ENCODE data around the gene SLC44A5.

The SLC44A5 gene

DNA sequence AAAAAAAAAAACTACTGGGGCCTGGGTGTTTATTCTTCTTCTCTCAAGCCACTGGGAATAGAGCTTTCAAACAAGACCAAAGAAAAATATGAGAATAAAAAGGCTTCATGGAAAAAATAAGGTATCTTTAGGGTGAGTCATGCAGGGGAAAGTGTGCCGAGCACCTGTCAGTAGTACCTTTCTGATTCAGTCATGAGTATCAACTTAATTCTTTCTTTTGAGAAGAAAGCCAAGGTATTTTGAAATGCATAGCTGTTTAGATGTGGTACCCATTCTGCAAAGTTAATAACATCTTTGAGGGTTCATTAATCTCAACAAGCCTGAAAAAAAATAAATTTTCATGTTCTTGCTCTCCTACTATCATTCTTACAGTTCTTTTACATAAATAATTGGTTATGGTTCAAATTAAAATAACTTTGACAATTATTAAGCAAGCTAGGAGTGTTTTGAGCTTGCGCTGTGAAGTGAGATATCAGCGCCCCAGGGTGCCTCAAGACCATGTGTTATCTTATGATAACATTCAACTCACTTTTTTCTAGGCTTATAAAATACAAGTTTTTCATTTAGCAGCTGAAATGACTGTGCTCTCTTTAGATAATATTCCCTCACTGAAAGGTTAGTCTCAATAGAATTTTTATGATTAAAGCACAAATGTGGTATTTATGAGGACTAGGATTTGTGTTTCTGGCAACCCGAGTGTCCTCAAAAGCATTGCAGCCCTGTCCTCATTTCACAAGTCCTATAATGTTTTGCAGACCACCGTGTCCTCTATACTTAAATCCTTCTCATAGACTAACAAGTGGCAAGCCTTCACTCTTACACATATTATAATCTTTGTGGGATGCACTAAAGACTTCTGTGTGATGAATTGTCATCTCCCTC, 138.6 kb downstream of the SLC44A5 start:
- H3K9ac ChIP-seq (ENCODE audit: insufficient read length): no peak overlapping the region
- no peaks in the 10 kb centered on the region for H3K36me3 ChIP-seq (ENCODE audit: insufficient read depth, low read length)
- peak overlapping the region; percentile 52; the same call in 1 of the 2 replicates for H3K27ac ChIP-seq
- peak overlapping the region; percentile 20 for H3K4me3 ChIP-seq
- no peak for DNase-seq (ENCODE audit: low read depth, low spot score)
- no peak for TF ChIP-seq FOXP2 (optimal IDR thresholded peaks at IDR 0.05; ENCODE audit: control extremely low read depth, extremely low read length, insufficient read depth)
- H3K9me3 ChIP-seq (ENCODE audit: low read depth, low read length): no peaks in the 10 kb centered on the region

- Histone ChIP-seq H3K27ac (no peak overlapping the region), H3K9ac (ENCODE audit: insufficient read length) (no peak overlapping the region), H3K36me3 (ENCODE audit: insufficient read depth, low read length) (no peaks in the 10 kb centered on the region), H3K9me3 (ENCODE audit: low read depth, low read length) (no peaks in the 10 kb centered on the region), H3K4me3 (no peak overlapping the region)
- DNase-seq (ENCODE audit: low read depth, low spot score): no peak
- TF ChIP-seq EZH2 (IDR thresholded peaks at IDR 0.05) (no peak), FOXP2 (optimal IDR thresholded peaks at IDR 0.05; ENCODE audit: control extremely low read depth, extremely low read length, insufficient read depth) (no peak)
Measured at GRCh38 chr1:75471252-75471651, 139.7 kb downstream of the SLC44A5 start.

DNA sequence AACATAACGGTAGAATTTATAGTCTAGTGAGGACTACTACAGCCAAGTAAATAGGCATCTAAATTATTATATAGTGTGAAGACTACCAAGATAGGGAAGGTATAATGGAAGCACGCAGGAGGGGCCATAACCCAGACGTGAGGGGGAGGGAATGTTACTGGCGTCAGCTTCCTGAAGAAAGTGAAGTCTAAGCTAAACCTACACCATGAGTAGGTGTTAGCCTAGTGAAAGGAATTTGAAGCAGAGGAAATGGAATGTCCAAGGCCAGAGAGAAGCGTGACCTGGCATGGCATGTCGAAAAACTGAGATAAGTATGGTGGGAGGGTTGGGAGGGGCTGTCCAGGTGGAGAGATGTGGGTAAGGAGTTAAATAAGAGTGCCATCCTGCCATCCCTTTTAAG, 140.5 kb downstream of the SLC44A5 start:
- H3K27ac ChIP-seq: no peak overlapping the region; the same call in 1 of the 2 replicates
- TF ChIP-seq POLR2AphosphoS5 (IDR thresholded peaks at IDR 0.05; ENCODE audit: borderline replicate concordance, low read depth, low read length) (no peak), FOXP2 (optimal IDR thresholded peaks at IDR 0.05; ENCODE audit: control extremely low read depth, extremely low read length, insufficient read depth) (no peak), EZH2 (IDR thresholded peaks at IDR 0.05) (no peak)
- no peaks in the 10 kb centered on the region for H3K9me3 ChIP-seq (ENCODE audit: low read depth, low read length)
- H3K9ac ChIP-seq (ENCODE audit: insufficient read length): no peak overlapping the region
- H3K4me3 ChIP-seq: no peak overlapping the region
- DNase-seq (ENCODE audit: low read depth, low spot score): no peak
- H3K36me3 ChIP-seq (ENCODE audit: insufficient read depth, low read length): no peaks in the 10 kb centered on the region

GRCh38 chr1:75469586-75470173, 141.2 kb downstream of the SLC44A5 start:
- Histone ChIP-seq H3K36me3 (ENCODE audit: insufficient read depth, low read length) (no peaks in the 10 kb centered on the region), H3K27ac (peak overlapping the region; percentile 26; the same call in 1 of the 2 replicates), H3K4me3 (no peak overlapping the region), H3K9me3 (ENCODE audit: low read depth, low read length) (no peaks in the 10 kb centered on the region), H3K9ac (ENCODE audit: insufficient read length) (no peak overlapping the region)
- DNase-seq (ENCODE audit: low read depth, low spot score): peak; percentile 18
- TF ChIP-seq EZH2 (IDR thresholded peaks at IDR 0.05) (no peak), POLR2AphosphoS5 (IDR thresholded peaks at IDR 0.05; ENCODE audit: borderline replicate concordance, low read depth, low read length) (no peak), FOXP2 (optimal IDR thresholded peaks at IDR 0.05; ENCODE audit: control extremely low read depth, extremely low read length, insufficient read depth) (no peak)

- H3K27ac ChIP-seq: no peak overlapping the region
- no peak for DNase-seq (ENCODE audit: low read depth, low spot score)
- no peak for TF ChIP-seq EZH2 (IDR thresholded peaks at IDR 0.05)
- no peak for TF ChIP-seq FOXP2 (optimal IDR thresholded peaks at IDR 0.05; ENCODE audit: control extremely low read depth, extremely low read length, insufficient read depth)
- no peak for TF ChIP-seq POLR2AphosphoS5 (IDR thresholded peaks at IDR 0.05; ENCODE audit: borderline replicate concordance, low read depth, low read length)
- H3K9ac ChIP-seq (ENCODE audit: insufficient read length): no peak overlapping the region
- H3K4me3 ChIP-seq: no peak overlapping the region
- H3K9me3 ChIP-seq (ENCODE audit: low read depth, low read length): no peaks in the 10 kb centered on the region
- no peaks in the 10 kb centered on the region for H3K36me3 ChIP-seq (ENCODE audit: insufficient read depth, low read length)
Measured at GRCh38 chr1:75461808-75462325, 149.0 kb downstream of the SLC44A5 start.

- no peak for DNase-seq (ENCODE audit: low read depth, low spot score)
- Histone ChIP-seq H3K27ac (no peak overlapping the region), H3K36me3 (ENCODE audit: insufficient read depth, low read length) (no peaks in the 10 kb centered on the region), H3K4me3 (no peak overlapping the region), H3K9ac (ENCODE audit: insufficient read length) (no peak overlapping the region), H3K9me3 (ENCODE audit: low read depth, low read length) (peaks cover 6% of the 10 kb centered on the region; the same call in 1 of the 2 replicates)
- TF ChIP-seq FOXP2 (optimal IDR thresholded peaks at IDR 0.05; ENCODE audit: control extremely low read depth, extremely low read length, insufficient read depth) (no peak), EZH2 (IDR thresholded peaks at IDR 0.05) (no peak)
Measured at GRCh38 chr1:75449998-75450397, 160.9 kb downstream of the SLC44A5 start.

DNA sequence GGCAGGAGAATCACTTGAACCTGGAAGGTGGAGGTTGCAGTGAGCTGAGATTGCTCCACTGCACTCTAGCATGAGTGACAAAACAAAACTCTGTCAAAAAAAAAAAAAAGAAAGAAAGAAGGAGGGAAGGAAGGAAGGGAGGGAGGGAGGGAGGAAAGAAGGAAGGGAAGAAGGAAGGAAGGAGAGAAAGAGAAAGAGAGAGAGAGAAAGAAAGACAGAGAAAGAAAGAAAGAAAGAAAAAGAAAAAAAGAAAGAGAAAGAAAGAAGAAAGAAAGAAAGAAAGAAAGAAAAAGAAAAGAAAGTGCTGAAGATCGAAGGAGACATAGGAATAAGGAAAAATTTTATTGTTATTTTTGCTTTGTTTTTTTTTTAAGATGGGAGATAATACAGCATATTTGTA, 166.7 kb downstream of the SLC44A5 start:
- Histone ChIP-seq H3K9ac (ENCODE audit: insufficient read length) (no peak overlapping the region), H3K9me3 (ENCODE audit: low read depth, low read length) (no peaks in the 10 kb centered on the region), H3K36me3 (ENCODE audit: insufficient read depth, low read length) (no peaks in the 10 kb centered on the region), H3K27ac (no peak overlapping the region), H3K4me3 (no peak overlapping the region)
- TF ChIP-seq FOXP2 (optimal IDR thresholded peaks at IDR 0.05; ENCODE audit: control extremely low read depth, extremely low read length, insufficient read depth) (no peak), EZH2 (IDR thresholded peaks at IDR 0.05) (no peak), POLR2AphosphoS5 (IDR thresholded peaks at IDR 0.05; ENCODE audit: borderline replicate concordance, low read depth, low read length) (no peak)
- DNase-seq (ENCODE audit: low read depth, low spot score): no peak

DNA sequence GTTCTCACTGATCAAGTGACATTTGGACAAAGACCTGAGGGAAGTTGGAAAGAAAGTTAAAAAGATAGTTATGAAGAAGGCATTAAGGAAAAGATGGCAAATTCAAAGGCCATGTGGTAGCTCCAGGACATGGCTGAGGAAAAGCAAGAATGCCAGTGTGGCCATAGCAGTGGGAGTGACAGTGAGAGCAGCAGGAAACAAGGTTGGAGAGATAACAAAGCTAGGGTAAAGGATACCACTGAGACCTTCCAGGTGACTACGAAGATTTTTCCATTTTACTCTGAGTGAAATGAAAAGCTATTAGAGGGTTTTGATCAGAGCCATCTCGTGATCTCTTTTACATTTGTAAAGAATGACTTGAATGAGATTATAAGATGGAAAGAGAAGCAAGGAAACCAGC, 170.6 kb downstream of the SLC44A5 start:
- H3K9me3 ChIP-seq (ENCODE audit: low read depth, low read length): no peaks in the 10 kb centered on the region
- TF ChIP-seq FOXP2 (optimal IDR thresholded peaks at IDR 0.05; ENCODE audit: control extremely low read depth, extremely low read length, insufficient read depth): no peak
- TF ChIP-seq POLR2AphosphoS5 (IDR thresholded peaks at IDR 0.05; ENCODE audit: borderline replicate concordance, low read depth, low read length): no peak
- no peak for TF ChIP-seq EZH2 (IDR thresholded peaks at IDR 0.05)
- H3K9ac ChIP-seq (ENCODE audit: insufficient read length): no peak overlapping the region
- H3K36me3 ChIP-seq (ENCODE audit: insufficient read depth, low read length): no peaks in the 10 kb centered on the region
- no peak overlapping the region for H3K27ac ChIP-seq
- H3K4me3 ChIP-seq: no peak overlapping the region
- DNase-seq (ENCODE audit: low read depth, low spot score): no peak

All from SK-N-MC (cell line).